ENCODE results near the gene OR2J2.
"Not testable (repeated sequence)": the region's sequence is repeated elsewhere in the genome, so short reads cannot be mapped to it uniquely, and the experiment has no call there.

The OR2J2 gene

DNA sequence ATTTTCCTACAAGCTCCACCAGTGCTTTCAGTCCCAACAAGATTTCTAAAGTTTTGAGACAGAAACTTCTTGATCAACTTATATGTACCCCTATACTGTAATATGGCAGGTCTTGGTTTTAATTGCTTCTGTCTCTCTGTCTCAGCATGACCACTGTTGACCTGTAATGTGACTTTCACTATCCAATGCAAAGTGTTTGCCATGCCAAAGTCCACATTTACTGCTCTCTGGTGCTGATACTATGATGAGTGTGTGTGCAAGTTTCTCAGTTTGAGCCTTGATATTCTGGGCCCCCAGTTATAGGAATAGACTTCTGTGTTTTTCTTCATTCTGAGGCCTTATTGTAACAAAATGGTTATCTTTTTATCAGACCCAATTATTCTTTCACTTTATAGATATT, 45.8 kb downstream of the OR2J2 start:
- no peak overlapping the region for H3K4me3 ChIP-seq (ENCODE audit: low read depth in 1 of 5, low read length in 5 of 5)
- no peaks in the 10 kb centered on the region for H3K9me3 ChIP-seq (ENCODE audit: control insufficient read depth in 5 of 5, low read length in 5 of 5)
- no peaks in the 10 kb centered on the region for H3K27me3 ChIP-seq (ENCODE audit: control insufficient read depth in 5 of 5, insufficient read depth in 4 of 5, low read length in 5 of 5)
- no peaks in the 10 kb centered on the region for H3K4me1 ChIP-seq (ENCODE audit: control insufficient read depth in 5 of 5, insufficient read depth in 5 of 5, low read length in 5 of 5)
- H3K36me3 ChIP-seq (ENCODE audit: control insufficient read depth in 5 of 5, insufficient read depth in 5 of 5, low read length in 5 of 5) = no peaks in the 10 kb centered on the region
- no peak overlapping the region for H3K27ac ChIP-seq (ENCODE audit: low read depth, low read length)
- no peak overlapping the region for H3K9ac ChIP-seq (ENCODE audit: low read length in 5 of 5)

DNA sequence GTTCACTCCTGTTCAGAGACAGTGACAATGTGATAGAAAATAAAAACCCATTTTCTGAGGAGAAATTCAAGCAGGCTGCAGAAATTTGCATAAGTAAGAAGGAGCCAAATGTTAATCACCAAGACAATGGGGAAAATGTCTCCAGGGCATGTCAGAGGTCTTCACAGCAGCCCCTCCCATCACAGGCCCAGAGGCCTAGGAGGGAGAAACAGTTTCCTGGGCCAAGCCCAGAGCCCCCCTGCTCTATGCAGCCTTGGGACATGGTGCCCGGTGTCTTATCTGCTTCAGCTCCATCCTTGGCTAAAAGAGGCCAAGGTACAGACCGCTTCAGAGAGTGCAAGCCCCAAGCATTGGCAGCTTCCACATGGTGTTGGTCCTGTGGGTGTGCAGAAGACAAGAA, 46.5 kb downstream of the OR2J2 start:
- H3K27ac ChIP-seq (ENCODE audit: low read depth, low read length); H3K9ac ChIP-seq (ENCODE audit: low read length in 5 of 5); H3K9me3 ChIP-seq (ENCODE audit: control insufficient read depth in 5 of 5, low read length in 5 of 5); H3K4me3 ChIP-seq (ENCODE audit: low read depth in 1 of 5, low read length in 5 of 5); H3K4me1 ChIP-seq (ENCODE audit: control insufficient read depth in 5 of 5, insufficient read depth in 5 of 5, low read length in 5 of 5); H3K27me3 ChIP-seq (ENCODE audit: control insufficient read depth in 5 of 5, insufficient read depth in 4 of 5, low read length in 5 of 5); H3K36me3 ChIP-seq (ENCODE audit: control insufficient read depth in 5 of 5, insufficient read depth in 5 of 5, low read length in 5 of 5): not testable (repeated sequence)

DNA sequence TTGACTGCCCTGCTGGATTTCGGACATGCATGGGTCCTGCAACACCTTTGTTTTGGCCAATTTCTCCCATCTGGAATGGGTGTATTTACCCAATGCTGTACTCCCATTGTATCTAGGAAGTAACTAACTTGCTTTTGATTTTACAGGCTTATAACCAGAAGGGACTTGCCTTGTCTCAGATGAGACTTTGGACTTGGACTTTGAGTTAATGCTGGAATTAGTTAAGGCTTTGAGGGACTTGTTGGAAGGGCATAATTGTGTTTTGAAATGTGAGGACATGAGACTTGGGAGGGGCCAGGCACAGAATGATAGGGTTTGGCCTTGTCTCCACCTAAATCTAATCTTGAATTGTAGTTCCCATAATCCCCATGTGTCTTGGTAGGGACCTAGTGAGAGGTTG, 47.3 kb downstream of the OR2J2 start:
- H3K27me3 ChIP-seq (ENCODE audit: control insufficient read depth in 5 of 5, insufficient read depth in 4 of 5, low read length in 5 of 5); H3K4me3 ChIP-seq (ENCODE audit: low read depth in 1 of 5, low read length in 5 of 5); H3K27ac ChIP-seq (ENCODE audit: low read depth, low read length); H3K36me3 ChIP-seq (ENCODE audit: control insufficient read depth in 5 of 5, insufficient read depth in 5 of 5, low read length in 5 of 5); H3K9ac ChIP-seq (ENCODE audit: low read length in 5 of 5); H3K9me3 ChIP-seq (ENCODE audit: control insufficient read depth in 5 of 5, low read length in 5 of 5); H3K4me1 ChIP-seq (ENCODE audit: control insufficient read depth in 5 of 5, insufficient read depth in 5 of 5, low read length in 5 of 5): not testable (repeated sequence)

All from subcutaneous abdominal adipose tissue (tissue), 5 donors.